ENCODE results near the gene GLOD4.

DNA sequence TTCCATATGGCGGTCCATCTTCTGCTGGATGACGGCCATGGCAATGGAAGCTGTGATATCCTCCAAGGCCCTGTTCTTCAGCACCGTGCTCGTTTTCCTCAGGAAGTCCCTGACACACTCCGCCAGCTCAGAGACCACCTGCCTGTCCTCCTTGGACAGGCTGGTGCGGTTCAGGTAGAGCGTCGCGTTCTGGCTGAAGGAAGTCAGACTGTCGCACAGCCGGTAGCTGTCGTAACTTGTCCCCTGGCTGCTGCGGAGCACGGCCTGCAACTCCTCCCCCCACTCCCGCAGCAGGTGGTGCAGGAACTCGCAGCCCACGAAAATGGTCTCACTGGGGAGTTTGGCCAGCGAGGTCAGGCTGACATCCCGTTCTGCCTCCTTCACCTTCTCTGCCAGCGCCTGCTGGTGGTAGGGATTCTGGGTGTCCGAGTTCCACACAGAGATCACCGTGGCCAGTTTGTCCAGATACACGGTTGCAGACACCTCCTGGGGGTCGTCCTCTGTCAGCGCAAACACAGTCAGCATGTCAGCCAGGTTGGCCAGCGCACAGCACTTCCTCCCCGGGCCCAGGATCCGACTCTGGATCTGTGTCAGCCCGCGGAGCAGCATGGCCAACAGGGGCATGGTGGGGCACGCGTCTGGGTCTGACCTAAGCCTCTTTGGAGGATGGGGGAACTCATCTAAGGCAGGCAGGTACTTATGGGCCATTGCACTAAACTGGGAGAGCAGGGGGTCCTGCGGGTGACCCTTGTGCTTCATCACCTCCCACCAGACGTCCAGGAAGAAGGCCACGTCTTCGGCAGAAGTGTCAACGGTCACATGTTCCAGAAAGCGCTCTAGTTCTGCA lies 35.1 kb downstream of the GLOD4 start:
- TF ChIP-seq, protein P1, sequence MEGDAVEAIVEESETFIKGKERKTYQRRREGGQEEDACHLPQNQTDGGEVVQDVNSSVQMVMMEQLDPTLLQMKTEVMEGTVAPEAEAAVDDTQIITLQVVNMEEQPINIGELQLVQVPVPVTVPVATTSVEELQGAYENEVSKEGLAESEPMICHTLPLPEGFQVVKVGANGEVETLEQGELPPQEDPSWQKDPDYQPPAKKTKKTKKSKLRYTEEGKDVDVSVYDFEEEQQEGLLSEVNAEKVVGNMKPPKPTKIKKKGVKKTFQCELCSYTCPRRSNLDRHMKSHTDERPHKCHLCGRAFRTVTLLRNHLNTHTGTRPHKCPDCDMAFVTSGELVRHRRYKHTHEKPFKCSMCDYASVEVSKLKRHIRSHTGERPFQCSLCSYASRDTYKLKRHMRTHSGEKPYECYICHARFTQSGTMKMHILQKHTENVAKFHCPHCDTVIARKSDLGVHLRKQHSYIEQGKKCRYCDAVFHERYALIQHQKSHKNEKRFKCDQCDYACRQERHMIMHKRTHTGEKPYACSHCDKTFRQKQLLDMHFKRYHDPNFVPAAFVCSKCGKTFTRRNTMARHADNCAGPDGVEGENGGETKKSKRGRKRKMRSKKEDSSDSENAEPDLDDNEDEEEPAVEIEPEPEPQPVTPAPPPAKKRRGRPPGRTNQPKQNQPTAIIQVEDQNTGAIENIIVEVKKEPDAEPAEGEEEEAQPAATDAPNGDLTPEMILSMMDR (conservative IDR thresholded peaks at IDR 0.05 in 1 of 2, IDR thresholded peaks at IDR 0.05 in 1 of 2; ENCODE audit: extremely low read depth in 1 of 2, insufficient read depth in 1 of 2, low read depth in 1 of 2, low read length in 2 of 2), result no peak
- TF ChIP-seq EZH2 (IDR thresholded peaks at IDR 0.05; ENCODE audit: borderline replicate concordance, low read length), result no peak
